VCaP (cell line): ENCODE measurements around the gene CHIC2.

Source experiments
- H3K27ac ChIP-seq: fragments of 450-650 bp; 2 replicates; pipeline ENCODE4 v1.5.1; 2017
- TF ChIP-seq, protein P1 (sequence below): fragments of 450-650 bp; conservative IDR thresholded peaks from 2 replicates; pipeline ENCODE4 v1.5.1; 2017; ENCODE audit warnings: mild to moderate bottlenecking, moderate library complexity

Gene CHIC2

DNA sequence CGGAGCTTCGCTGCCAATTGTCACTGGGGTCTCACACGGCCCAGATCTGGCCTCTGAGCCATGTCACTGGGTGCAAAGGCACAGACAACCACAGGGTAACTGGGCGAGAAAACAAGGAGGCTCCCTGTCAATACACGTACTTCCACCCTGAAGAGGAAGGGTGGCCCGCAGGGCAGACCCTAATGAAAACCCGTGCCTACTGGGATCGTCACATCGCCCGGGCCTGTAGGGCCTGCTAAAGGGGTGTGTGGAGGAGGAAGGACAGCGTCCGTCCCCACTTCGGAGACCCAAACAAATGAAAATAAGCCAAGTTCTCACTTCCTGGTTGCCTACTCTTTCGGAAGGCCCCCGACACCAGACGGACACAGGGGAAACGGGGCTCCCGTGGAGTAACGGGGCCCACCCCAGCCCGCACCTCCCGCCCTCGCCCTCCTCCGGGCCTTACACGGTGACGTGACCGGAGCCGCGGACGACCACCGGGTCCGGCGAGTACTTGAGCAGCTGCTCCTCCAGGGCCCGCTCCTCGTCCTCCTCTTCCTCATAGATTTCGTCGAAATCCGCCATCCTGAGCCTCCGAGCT, 578 bp downstream of the CHIC2 start:
- peak overlapping the region; percentile 96 for H3K27ac ChIP-seq
- TF ChIP-seq, protein P1, sequence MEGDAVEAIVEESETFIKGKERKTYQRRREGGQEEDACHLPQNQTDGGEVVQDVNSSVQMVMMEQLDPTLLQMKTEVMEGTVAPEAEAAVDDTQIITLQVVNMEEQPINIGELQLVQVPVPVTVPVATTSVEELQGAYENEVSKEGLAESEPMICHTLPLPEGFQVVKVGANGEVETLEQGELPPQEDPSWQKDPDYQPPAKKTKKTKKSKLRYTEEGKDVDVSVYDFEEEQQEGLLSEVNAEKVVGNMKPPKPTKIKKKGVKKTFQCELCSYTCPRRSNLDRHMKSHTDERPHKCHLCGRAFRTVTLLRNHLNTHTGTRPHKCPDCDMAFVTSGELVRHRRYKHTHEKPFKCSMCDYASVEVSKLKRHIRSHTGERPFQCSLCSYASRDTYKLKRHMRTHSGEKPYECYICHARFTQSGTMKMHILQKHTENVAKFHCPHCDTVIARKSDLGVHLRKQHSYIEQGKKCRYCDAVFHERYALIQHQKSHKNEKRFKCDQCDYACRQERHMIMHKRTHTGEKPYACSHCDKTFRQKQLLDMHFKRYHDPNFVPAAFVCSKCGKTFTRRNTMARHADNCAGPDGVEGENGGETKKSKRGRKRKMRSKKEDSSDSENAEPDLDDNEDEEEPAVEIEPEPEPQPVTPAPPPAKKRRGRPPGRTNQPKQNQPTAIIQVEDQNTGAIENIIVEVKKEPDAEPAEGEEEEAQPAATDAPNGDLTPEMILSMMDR: no peak

- H3K27ac ChIP-seq: peak overlapping the region; percentile 96
These were observed 1.2 kb downstream of the CHIC2 start for GRCh38 chr4:54063229-54063628.

DNA sequence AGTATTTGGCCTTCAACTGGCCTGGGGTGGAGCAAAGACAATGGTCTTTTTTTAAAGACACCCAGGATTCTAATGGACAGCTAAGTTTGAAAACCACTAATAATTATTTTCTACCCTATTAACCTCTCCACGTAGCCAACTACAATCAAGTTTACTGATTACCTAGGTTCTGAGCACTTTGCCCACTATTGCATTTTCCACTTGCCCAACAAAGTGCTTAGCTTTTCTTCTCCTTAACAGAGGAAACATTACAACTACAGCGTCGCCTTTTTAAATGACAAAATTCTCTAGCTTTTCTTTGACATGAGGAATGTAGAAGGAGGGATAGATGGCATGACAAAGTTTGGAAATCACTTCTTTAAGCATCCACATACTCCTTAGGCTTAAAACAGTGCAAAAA, 2.0 kb downstream of the CHIC2 start:
- peak overlapping the region; percentile 96 for H3K27ac ChIP-seq
- TF ChIP-seq, protein P1: no peak

More at GRCh38 chr4:54063229-54063628, 1.2 kb downstream of the CHIC2 start:
- TF ChIP-seq, protein P1: no peak

- TF ChIP-seq, protein P1: no peak
- no peak overlapping the region for H3K27ac ChIP-seq
These were observed 2.5 kb downstream of the CHIC2 start for GRCh38 chr4:54061873-54062272.

DNA sequence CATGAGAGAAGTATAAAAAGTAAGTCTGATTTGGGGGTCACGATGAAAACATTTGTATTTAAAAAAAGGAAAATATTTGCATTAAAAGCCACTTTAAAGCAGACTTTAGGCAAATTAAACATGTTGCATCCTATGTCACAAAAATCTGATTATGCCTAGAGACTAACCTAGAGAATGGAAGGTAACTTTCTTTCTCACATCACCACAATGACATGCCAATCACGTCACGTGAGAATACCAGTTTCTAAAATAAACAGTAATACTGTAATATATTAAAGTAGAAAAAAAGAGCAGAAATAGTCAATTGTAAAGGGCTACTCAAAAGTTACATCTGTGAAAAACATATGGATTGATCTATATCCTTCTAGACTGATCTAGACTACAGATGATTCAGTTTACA, 3.3 kb downstream of the CHIC2 start:
- TF ChIP-seq, protein P1: no peak
- H3K27ac ChIP-seq: no peak overlapping the region

- H3K27ac ChIP-seq: no peak overlapping the region
- TF ChIP-seq, protein P1: no peak
These were observed 4.3 kb downstream of the CHIC2 start for GRCh38 chr4:54060116-54060515.

- 0 out of 2 replicates have a peak overlapping the region, but pooled peaks have one; percentile 6 for H3K27ac ChIP-seq
- TF ChIP-seq, protein P1: no peak
These were observed 6.2 kb downstream of the CHIC2 start for GRCh38 chr4:54058171-54058570.
